GM12872 (cell line): ENCODE measurements around the gene RAB8B.

Source experiments
- CTCF ChIP-seq: IDR thresholded peaks from 3 replicates; pipeline ENCODE4 v1.5.1; 2011; ENCODE audit warnings: low read depth, mild to moderate bottlenecking, low read length, moderate library complexity; ENCODE audit not compliant: insufficient read depth

The RAB8B gene

GRCh38 chr15:63243101-63243500 lies 53.7 kb downstream of the RAB8B start:
- no peak for TF ChIP-seq CTCF

- TF ChIP-seq CTCF, result no peak
These were observed 54.4 kb downstream of the RAB8B start for GRCh38 chr15:63243776-63244175.

GRCh38 chr15:63244399-63244798 lies 55.0 kb downstream of the RAB8B start:
- no peak for TF ChIP-seq CTCF

- no peak for TF ChIP-seq CTCF
These were observed 55.7 kb downstream of the RAB8B start for GRCh38 chr15:63244976-63245645.

- TF ChIP-seq CTCF, result no peak
These were observed 57.5 kb downstream of the RAB8B start for GRCh38 chr15:63246691-63247469.

- TF ChIP-seq CTCF, result no peak
These were observed 61.0 kb downstream of the RAB8B start for GRCh38 chr15:63250312-63250965.

- no peak for TF ChIP-seq CTCF
These were observed 62.3 kb downstream of the RAB8B start for GRCh38 chr15:63251701-63252100.
